Measurements from ENCODE around the gene DYRK3. TPM values are rescaled to one million over a fixed set of nuclear protein-coding genes. Genes with fewer than 3 reads are reported as not detected.

DYRK3 gene
- total RNA-seq, 2 experiments from 2014 or later = 9.8 to 10.9 TPM

GRCh38 chr1:206668351-206668750, 33.0 kb downstream of the DYRK3 start:
- no peak for DNase-seq (ENCODE audit: low spot score)
- POLR2A ChIA-PET = interaction anchor here (0.6 to 2.0 kb wide), 5 partner anchors 12 to 254 kb away, joined by 3 to 7 read pairs (median 4); partner anchors contain the start of gene FCMR
- CTCF ChIA-PET (ENCODE audit: unreplicated experiment) = interaction anchor here (0.6 kb wide), 1 partner anchor 11 kb away, joined by 3 read pairs; no protein-coding TSS in a partner anchor
- H3K4me1 ChIP-seq (ENCODE audit: insufficient read depth, low read length, poor library complexity, severe bottlenecking) = peaks cover 34% of the 10 kb centered on the region
- no peak overlapping the region for H3K27ac ChIP-seq (ENCODE audit: low read depth, low read length, poor library complexity, severe bottlenecking)
- H3K79me2 ChIP-seq (ENCODE audit: insufficient read depth, low read depth, low read length) = no peaks in the 10 kb centered on the region
- no peaks in the 10 kb centered on the region for H4K20me1 ChIP-seq (ENCODE audit: insufficient read depth, low read length)
- no peak overlapping the region for H3K4me3 ChIP-seq (ENCODE audit: low read depth, low read length, poor library complexity, severe bottlenecking)
- intact Hi-C loops (cut with micrococcal nuclease; ENCODE audit: unreplicated experiment) = no loop called here
- TF ChIP-seq, protein P1, sequence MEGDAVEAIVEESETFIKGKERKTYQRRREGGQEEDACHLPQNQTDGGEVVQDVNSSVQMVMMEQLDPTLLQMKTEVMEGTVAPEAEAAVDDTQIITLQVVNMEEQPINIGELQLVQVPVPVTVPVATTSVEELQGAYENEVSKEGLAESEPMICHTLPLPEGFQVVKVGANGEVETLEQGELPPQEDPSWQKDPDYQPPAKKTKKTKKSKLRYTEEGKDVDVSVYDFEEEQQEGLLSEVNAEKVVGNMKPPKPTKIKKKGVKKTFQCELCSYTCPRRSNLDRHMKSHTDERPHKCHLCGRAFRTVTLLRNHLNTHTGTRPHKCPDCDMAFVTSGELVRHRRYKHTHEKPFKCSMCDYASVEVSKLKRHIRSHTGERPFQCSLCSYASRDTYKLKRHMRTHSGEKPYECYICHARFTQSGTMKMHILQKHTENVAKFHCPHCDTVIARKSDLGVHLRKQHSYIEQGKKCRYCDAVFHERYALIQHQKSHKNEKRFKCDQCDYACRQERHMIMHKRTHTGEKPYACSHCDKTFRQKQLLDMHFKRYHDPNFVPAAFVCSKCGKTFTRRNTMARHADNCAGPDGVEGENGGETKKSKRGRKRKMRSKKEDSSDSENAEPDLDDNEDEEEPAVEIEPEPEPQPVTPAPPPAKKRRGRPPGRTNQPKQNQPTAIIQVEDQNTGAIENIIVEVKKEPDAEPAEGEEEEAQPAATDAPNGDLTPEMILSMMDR (conservative IDR thresholded peaks at IDR 0.05; ENCODE audit: low read length) = no peak
- no peak for TF ChIP-seq EZH2phosphoT487 (IDR thresholded peaks at IDR 0.05; ENCODE audit: borderline replicate concordance, low read depth, low read length)
- no peaks in the 10 kb centered on the region for H3K9me2 ChIP-seq (ENCODE audit: insufficient read depth, low read length)
- no TSS peak for BruUV-seq (replicated peaks)
- H3K4me2 ChIP-seq (ENCODE audit: low read length) = no peak overlapping the region
- no peaks in the 10 kb centered on the region for H3K36me3 ChIP-seq (ENCODE audit: insufficient read depth, low read length)
- H2AFZ ChIP-seq (ENCODE audit: low read length) = no peak overlapping the region
- H3K9me3 ChIP-seq (ENCODE audit: low read length) = no peaks in the 10 kb centered on the region

DNA sequence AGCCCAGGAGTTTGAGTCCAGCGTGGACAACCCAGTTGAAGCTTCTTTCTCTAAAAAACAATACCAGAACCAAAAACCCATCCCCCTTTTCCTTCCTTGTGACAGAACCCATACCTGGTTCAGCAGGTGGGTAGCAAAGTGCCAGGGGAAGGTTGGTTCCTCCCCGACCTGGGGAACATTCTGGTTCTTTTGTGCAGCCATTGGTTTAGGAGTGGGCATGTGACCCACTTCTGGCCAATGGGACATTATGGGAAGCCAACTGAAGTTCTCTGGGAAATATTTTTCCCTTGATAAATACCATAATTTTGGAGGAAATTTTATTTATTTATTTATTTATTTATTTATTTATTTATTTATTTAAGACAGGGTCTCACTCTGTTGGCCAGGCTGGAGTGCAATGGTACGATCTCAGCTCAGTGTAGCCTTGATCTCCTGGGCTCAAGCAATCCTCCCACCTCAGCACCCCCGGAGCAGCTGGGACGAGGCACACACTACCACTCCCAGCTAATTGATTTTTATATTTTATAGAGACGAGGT, 33.6 kb downstream of the DYRK3 start:
- intact Hi-C loops (cut with micrococcal nuclease; ENCODE audit: unreplicated experiment) = no loop called here

More for the DNA sequence above, 33.6 kb downstream of the DYRK3 start:
- Histone ChIP-seq H3K4me1 (ENCODE audit: insufficient read depth, low read length, poor library complexity, severe bottlenecking) (peaks cover 33% of the 10 kb centered on the region), H3K27ac (ENCODE audit: low read depth, low read length, poor library complexity, severe bottlenecking) (no peak overlapping the region), H3K4me2 (ENCODE audit: low read length) (no peak overlapping the region), H3K4me3 (ENCODE audit: low read depth, low read length, poor library complexity, severe bottlenecking) (no peak overlapping the region), H3K9me3 (ENCODE audit: low read length) (no peaks in the 10 kb centered on the region), H3K36me3 (ENCODE audit: insufficient read depth, low read length) (no peaks in the 10 kb centered on the region), H2AFZ (ENCODE audit: low read length) (no peak overlapping the region), H3K79me2 (ENCODE audit: insufficient read depth, low read depth, low read length) (no peaks in the 10 kb centered on the region), H3K9me2 (ENCODE audit: insufficient read depth, low read length) (no peaks in the 10 kb centered on the region), H4K20me1 (ENCODE audit: insufficient read depth, low read length) (no peaks in the 10 kb centered on the region)
- BruUV-seq (replicated peaks) = no TSS peak
- DNase-seq (ENCODE audit: low spot score) = no peak
- CTCF ChIA-PET (ENCODE audit: unreplicated experiment) = no interaction called here
- TF ChIP-seq, protein P1 (conservative IDR thresholded peaks at IDR 0.05; ENCODE audit: low read length) = no peak
- no peak for TF ChIP-seq EZH2phosphoT487 (IDR thresholded peaks at IDR 0.05; ENCODE audit: borderline replicate concordance, low read depth, low read length)
- POLR2A ChIA-PET = interaction anchor here (0.6 to 2.0 kb wide), 2 partner anchors 13 to 40 kb away, joined by 3 to 7 read pairs; no protein-coding TSS in a partner anchor

Data from OCI-LY7 (cell line).